Measurements from ENCODE around the gene CD58.

The CD58 gene

GRCh38 chr1:116508984-116509980 is 61.5 kb downstream of the CD58 start:
- DNase-seq (ENCODE audit: low spot score): peak; percentile 74

GRCh38 chr1:116508085-116508983 is 62.5 kb downstream of the CD58 start:
- peak; percentile 40 for DNase-seq (ENCODE audit: low spot score)

- no peak for DNase-seq (ENCODE audit: low spot score)
Measured at GRCh38 chr1:116507631-116508030, 63.2 kb downstream of the CD58 start.

GRCh38 chr1:116506132-116507004 is 64.5 kb downstream of the CD58 start:
- peak; percentile 31 for DNase-seq (ENCODE audit: low spot score)

- peak; percentile 94 for DNase-seq (ENCODE audit: low spot score)
Measured at GRCh38 chr1:116504308-116505156, 66.3 kb downstream of the CD58 start.

DNA sequence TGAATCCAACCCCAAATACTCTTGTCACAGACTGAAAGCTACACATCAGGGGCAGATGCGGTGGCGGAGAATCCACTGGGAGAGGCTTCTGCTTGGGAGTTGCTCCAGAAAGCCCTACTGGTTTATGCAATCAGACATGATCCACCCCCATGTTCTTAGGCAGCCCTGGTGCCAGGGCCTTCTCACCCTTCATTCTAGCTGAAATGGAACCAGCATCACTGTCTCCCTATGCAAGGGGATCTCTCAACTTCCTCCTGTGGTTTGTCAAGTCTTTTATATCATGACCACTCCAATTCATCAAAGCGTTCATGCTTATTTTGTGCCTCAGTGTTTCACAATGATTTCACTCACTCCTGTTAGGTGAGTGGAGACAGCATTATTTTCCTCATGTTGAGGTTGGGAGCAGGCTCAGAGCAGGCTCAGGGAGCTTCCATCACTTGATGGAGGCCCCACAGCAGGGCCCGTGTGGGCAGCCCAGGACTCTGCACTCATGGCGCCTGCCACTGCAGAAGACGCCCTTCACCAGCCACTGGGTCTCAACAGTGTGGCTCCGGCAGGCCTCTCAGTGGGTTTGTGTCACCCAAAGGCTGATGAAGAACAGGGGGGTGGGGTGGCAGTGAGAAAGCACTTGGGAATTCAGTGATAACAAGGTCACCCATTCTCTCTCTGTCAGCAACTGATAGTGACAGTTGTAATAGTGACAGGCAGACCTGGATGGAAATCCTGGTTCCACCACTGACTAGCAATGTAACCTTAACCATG is 67.1 kb downstream of the CD58 start:
- DNase-seq (ENCODE audit: low spot score): peak; percentile 38

- no peak for DNase-seq (ENCODE audit: low spot score)
Measured at GRCh38 chr1:116502671-116503314, 68.0 kb downstream of the CD58 start.

GRCh38 chr1:116501870-116502244 is 69.0 kb downstream of the CD58 start:
- DNase-seq (ENCODE audit: low spot score): no peak

DNA sequence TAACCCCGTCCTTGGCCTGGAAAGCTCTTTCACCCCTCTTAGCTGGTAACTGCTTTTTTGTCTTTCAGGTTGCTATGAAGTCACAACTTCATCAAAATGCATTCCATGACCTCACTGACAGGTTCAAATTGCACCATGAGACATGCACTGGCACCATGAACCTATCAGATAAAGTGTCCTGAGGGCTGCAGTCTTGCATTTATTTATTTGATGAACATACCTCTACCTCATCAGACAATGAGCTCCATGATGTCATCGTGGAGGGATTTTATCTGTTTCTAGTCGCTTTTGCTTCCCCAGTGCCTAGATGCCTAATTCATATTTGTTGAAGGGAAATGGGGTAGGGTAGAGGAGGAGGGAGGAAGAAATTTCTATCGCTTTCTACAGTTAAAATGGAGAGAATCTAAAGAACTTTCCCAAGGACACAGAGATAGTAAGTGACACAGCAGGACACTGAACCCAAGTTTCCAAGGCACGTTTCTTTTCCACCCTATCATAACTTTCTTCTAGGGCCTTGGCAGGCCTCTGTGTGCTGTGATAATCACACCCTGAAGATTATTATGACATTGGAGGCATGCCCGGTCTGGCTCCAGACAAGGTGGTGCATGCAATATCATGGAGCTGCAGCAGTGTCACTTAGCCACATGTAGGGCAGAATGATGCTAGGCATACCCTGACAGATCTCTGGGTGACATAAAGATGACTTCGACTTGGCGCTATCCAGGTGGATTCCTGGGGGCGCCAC is 69.5 kb downstream of the CD58 start:
- no peak for DNase-seq (ENCODE audit: low spot score)

GRCh38 chr1:116498789-116499628 is 71.8 kb downstream of the CD58 start:
- peak; percentile 70 for DNase-seq (ENCODE audit: low spot score)

DNA sequence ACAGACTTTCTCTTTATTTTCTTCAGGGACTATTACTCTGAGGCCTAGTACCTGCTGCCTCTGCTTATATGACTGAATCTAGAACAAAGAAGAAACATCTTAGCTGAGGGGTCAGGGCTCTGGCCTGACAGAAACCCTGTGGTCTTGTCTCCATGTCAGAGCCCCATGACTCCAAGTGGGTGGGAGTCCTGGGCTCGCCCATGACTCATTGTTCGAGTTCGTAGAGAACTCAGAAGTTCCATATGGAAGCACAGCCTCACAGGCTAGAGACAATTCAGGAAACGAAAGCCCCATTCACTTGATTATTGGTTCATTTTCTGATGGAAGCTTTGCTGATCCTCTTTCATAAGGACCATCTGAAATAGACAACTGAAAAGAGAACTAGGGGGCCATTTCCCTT is 73.2 kb downstream of the CD58 start:
- DNase-seq (ENCODE audit: low spot score): no peak

DNA sequence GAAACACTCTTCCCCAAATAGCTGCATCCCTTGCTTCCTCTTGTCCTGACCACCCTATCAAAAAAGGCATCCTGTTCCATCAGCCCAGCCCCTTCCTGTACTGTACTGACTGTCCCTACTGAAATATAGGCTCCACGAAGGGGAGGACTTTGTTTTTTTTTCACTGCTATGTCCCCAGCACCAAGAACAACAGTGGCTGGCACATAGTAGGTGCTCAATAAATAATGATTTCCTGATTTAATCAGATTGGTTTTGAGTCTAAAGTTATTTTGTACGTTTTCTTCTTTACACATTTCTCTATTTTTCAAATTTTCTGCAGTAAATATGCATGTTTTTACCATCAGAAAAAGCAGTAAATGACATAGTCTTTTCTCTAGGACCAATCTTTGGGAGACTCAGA is 73.9 kb downstream of the CD58 start:
- no peak for DNase-seq (ENCODE audit: low spot score)

GRCh38 chr1:116496380-116496779 is 74.4 kb downstream of the CD58 start:
- no peak for DNase-seq (ENCODE audit: low spot score)

DNA sequence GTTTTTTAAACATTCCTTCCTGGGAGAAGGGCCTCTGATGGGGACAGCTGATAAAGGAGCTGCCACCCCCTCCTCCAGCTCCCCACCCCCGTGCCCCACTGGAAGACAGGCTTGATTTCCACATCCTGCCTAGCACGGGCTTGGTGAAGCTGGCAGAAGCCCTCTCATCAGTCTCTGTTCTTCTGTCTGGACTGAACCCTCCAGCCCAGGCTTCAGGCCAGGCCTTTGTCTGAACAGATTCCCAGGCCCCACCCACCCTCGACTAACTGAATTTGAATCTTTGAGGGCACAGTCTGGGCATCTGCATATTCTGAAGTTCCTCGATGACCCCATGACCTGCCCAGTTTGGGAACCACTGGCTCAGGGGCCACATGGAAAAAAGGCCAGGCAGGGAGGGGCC is 75.3 kb downstream of the CD58 start:
- no peak for DNase-seq (ENCODE audit: low spot score)

DNA sequence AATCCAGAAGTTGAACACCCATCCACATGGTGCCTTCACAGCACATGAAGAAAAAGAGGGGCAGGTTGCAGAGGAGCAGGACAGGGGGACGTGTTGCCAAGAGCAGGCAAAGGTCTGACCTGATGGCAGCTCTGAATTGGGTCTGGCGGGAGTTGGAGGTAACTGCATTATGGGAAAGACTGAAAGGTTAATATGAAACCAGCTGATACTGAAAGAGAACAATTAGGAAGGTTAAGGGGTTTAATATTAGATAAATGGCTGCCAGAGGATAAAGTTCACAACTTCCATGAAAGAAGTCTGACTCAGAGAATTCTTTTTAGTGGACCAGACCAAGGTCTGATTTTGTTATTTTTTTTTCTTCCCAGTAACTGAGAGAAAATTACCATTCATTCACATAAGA is 76.1 kb downstream of the CD58 start:
- DNase-seq (ENCODE audit: low spot score): no peak

- DNase-seq (ENCODE audit: low spot score): no peak
Measured at GRCh38 chr1:116494353-116494692, 76.5 kb downstream of the CD58 start.

- DNase-seq (ENCODE audit: low spot score): no peak
Measured at GRCh38 chr1:116493484-116494352, 77.1 kb downstream of the CD58 start.

Data from CD4-positive, alpha-beta T cell treated with Interleukin-2 at 100 ng/mL for 4 hours (primary cell).